CD4-positive, alpha-beta T cell treated with Interleukin-4 for 1 hour (primary cell): ENCODE results near the gene MCCC1.
"Not testable (repeated sequence)": the region's sequence is repeated elsewhere in the genome, so short reads cannot be mapped to it uniquely, and the experiment has no call there.

Experiments used
- DNase-seq, 2 donors: peaks; one replicate each; pipeline ENCODE4 v3.0.0-alpha.2; 2020 to 2022

Gene MCCC1

DNA sequence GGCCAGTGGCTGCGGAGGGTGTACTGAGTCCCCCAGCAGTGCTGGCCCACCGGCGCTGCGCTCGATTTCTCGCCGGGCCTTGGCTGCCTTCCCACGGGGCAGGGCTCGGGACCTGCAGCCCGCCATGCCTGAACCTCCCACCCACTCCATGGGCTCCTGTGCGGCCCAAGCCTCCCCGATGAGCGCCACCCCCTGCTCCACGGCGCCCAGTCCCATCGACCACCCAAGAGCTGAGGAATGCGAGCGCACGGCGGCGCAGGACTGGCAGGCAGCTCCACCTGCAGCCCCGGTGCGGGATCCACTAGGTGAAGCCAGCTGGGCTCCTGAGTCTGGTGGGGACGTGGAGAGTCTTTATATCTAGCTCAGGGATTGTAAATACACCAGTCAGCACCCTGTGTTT lies 1.7 kb upstream of the MCCC1 start:
- DNase-seq, result not testable (repeated sequence)

DNA sequence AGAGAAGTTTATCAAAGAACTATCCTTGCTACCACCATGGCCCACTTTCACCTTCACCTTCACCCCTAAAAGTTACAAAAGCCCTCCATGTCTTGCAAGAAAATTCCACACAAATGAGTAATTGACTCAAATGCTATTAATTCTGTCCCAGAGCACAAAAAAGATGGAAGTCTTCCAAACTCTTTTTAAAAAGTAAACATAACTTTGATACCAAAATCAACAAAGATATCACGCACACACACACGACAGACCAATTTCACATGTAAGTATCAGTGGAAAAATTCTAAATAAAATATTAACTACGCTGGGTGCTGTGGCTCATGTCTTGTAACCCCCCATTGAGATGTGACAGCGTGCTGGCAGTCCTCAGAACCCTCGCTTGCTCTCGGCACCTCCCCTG lies 1.1 kb upstream of the MCCC1 start:
- DNase-seq, result no peak

DNA sequence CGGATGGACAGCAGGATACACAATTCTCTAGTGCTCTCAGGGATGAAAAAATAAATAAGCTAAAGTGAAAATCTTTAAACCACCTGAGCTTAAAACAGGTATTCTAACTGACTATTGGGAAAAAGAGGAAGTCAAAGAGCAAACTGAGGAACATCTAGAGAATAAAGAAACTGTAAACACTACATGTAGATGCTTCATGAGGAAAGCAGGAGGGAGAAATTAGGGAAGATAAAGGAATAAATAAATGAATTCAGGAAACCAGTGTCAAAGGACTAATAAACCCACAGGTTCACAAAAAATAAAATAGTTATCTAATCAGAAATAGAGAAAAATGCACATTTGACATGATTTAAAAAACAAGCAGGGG lies 525 bp upstream of the MCCC1 start:
- DNase-seq, result no peak

DNA sequence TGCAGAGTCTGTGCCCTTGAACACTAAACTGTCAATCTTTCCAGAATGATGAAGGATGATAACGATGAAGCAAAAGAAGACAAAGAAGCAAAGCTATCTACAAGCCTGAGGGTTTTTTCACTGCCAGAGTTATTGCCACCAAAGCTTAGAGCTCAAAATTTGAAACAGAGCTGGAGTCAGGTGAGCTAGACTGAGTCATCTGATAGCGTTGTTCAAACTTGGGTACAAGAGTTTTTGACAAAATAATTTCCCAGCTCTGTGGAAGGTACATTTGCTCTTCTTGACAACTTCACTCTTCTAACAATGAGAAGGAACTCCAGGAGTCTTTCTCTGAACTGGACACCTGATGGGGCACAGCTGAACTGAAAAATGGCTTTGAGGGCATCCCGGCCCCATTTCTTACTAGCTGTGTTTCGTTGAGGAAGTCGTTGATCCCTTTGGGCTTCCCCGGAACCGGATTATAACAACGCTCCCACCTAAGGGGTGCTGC lies 715 bp downstream of the MCCC1 start:
- peak in 1 of 2 donors; percentile 20 for DNase-seq

DNA sequence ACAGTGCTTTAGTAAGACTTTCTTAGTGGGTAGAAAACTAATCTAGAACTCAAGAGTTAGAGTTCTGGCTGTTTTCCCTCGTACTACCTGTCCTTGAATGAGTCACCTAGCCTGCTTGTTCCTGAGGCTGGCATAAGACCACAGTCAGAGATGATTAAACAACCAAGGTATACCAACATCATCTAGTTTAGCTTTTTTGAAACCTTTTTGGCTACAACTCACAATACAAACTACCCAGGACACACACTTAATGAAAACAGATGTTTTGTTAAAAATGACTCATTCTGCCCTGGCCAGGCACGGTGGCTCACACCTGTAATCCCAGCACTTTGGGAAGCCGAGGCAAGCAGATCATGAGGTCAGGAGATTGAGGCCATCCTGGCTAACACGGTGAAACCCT lies 4.6 kb downstream of the MCCC1 start:
- no peak for DNase-seq

GRCh38 chr3:183092256-183092655 lies 7.0 kb downstream of the MCCC1 start:
- no peak for DNase-seq

- no peak for DNase-seq
Measured at GRCh38 chr3:183087184-183087583, 12.1 kb downstream of the MCCC1 start.

- DNase-seq, result peak in 1 of 2 donors; percentile 18
Measured at GRCh38 chr3:183085634-183086390, 13.5 kb downstream of the MCCC1 start.

GRCh38 chr3:183082355-183082915 lies 16.9 kb downstream of the MCCC1 start:
- DNase-seq, result no peak

DNA sequence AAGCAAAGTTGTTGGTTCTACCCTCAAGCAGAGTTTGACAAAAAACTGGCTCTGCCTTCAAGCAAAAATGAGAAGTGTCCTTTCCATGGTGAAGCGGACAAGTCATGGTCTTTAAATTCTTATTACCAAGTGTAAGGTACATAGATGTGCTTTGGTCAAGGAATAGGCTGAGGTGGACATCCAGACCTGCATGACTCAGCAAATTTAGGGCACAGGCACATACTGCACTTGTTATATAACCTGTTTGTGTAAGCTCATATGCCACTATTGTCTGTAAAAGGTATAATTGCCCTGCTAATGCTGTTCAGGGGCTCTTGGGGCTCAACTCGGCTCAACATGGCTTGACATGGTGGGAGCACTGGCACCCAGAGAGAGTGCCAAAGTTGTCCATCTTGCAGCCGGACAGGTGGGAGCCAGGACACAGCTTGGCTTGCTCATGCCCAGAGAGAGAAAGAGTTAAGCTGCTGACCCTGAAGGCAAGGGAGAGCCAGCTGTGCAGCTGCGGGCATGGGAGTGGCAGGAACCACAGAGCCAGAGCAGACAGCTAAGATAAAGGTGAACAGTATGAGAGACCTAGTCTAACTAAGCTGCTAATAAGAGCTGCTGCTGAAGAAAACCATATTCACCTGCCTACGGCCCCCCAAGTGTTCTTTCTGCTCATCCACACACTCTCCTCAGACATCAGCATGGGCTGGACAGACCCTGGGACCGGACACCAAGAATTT lies 17.7 kb downstream of the MCCC1 start:
- DNase-seq, result no peak

DNA sequence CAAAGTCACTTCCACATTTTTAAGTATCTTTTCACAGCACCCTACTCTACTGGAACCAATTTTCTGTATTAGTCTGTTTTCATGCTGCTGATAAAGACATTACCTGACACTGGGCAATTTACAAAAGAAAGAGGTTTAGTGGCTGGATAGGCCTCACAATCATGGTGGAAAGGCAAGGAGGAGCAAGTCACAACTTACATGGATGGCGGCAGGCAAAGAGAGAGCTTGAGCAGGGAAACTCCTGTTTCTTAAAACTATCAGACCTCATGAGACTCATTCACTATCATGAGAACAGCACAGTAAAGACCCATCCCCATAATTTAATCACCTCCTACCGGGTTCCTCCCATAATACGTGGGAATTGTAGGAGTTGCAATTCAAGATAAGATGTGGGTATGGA lies 18.7 kb downstream of the MCCC1 start:
- DNase-seq, result no peak

GRCh38 chr3:183074881-183075280 lies 24.4 kb downstream of the MCCC1 start:
- no peak for DNase-seq

DNA sequence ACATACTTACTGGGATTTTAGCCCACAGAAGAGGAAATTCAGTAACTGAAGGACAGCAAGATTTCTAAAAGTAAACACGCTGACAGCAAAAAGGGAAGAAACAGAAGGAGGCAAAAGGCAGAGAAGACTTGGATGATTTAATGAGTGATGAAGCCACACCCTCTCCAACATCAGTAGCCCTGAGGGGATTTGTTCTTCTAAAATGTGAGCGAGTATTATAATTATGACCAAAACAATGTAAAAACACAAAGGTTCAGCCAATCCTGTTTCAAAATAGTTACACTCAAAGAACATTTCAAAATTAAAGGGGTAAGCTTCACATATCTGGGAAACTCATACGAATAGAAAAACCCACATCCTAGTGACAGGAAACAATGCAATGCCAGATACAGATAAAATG lies 25.0 kb downstream of the MCCC1 start:
- no peak for DNase-seq

GRCh38 chr3:183073839-183074238 lies 25.5 kb downstream of the MCCC1 start:
- no peak for DNase-seq

GRCh38 chr3:183070892-183071291 lies 28.4 kb downstream of the MCCC1 start:
- DNase-seq, result no peak

GRCh38 chr3:183069086-183069485 lies 30.2 kb downstream of the MCCC1 start:
- DNase-seq, result no peak

- not testable (repeated sequence) for DNase-seq
Measured at GRCh38 chr3:183066891-183067290, 32.4 kb downstream of the MCCC1 start.

GRCh38 chr3:183064475-183064874 lies 34.8 kb downstream of the MCCC1 start:
- DNase-seq, result no peak

GRCh38 chr3:183061391-183062172 lies 37.7 kb downstream of the MCCC1 start:
- DNase-seq, result no peak

- DNase-seq, result no peak
Measured at GRCh38 chr3:183058351-183058750, 40.9 kb downstream of the MCCC1 start.

GRCh38 chr3:183050706-183051105 lies 48.6 kb downstream of the MCCC1 start:
- DNase-seq, result no peak

DNA sequence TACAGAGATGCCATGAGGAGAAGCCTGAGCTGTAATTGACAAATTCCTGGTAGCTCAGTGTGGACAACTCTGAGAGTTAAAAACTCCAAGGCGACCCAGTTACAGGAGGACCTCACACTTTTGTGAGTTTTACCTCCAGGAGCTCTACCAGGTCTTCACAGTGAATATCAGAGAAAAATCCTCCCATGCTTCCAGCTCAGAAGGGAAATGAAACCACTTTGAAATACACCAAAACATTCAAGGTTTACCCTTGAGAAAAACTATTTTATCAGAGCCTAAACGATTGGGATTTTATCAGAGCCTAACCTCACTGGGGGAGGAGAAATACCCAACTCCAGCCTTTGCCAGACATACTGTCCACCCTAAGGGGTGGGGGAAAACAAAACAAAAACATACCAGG lies 52.4 kb downstream of the MCCC1 start:
- DNase-seq, result no peak

GRCh38 chr3:183044547-183045229 lies 54.6 kb downstream of the MCCC1 start:
- peak in 1 of 2 donors; percentile 17 for DNase-seq
